ENCODE results near the gene OR5M10. TPM values are rescaled to one million over a fixed set of nuclear protein-coding genes. Genes with fewer than 3 reads are reported as not detected.
"Not testable (repeated sequence)": the region's sequence is repeated elsewhere in the genome, so short reads cannot be mapped to it uniquely, and the experiment has no call there.

Gene OR5M10
- total RNA-seq, 1 donor from 2014 or later = not detected

GRCh38 chr11:56558574-56558973 lies 18.9 kb downstream of the OR5M10 start:
- Mint-ChIP-seq H3K36me3 (ENCODE audit: unreplicated experiment) (no peaks in the 10 kb centered on the region), H3K9me3 (ENCODE audit: unreplicated experiment) (no peaks in the 10 kb centered on the region), H3K27me3 (ENCODE audit: unreplicated experiment) (peaks cover 6% of the 10 kb centered on the region), H3K27ac (ENCODE audit: unreplicated experiment) (no peak overlapping the region), H3K4me3 (ENCODE audit: unreplicated experiment) (no peak overlapping the region), H3K4me1 (ENCODE audit: low read depth, unreplicated experiment) (no peaks in the 10 kb centered on the region)
- DNase-seq = no peak
- no peak for TF ChIP-seq CTCF (IDR thresholded peaks at IDR 0.05; ENCODE audit: partially characterized antibody, unreplicated experiment)

- H3K27me3 Mint-ChIP-seq (ENCODE audit: unreplicated experiment); H3K27ac Mint-ChIP-seq (ENCODE audit: unreplicated experiment); H3K9me3 Mint-ChIP-seq (ENCODE audit: unreplicated experiment); DNase-seq; H3K4me3 Mint-ChIP-seq (ENCODE audit: unreplicated experiment); H3K36me3 Mint-ChIP-seq (ENCODE audit: unreplicated experiment); H3K4me1 Mint-ChIP-seq (ENCODE audit: low read depth, unreplicated experiment): not testable (repeated sequence)
These were observed 22.8 kb downstream of the OR5M10 start for GRCh38 chr11:56554691-56555090.

- Mint-ChIP-seq H3K4me3 (ENCODE audit: unreplicated experiment) (no peak overlapping the region), H3K9me3 (ENCODE audit: unreplicated experiment) (no peaks in the 10 kb centered on the region), H3K36me3 (ENCODE audit: unreplicated experiment) (no peaks in the 10 kb centered on the region), H3K27ac (ENCODE audit: unreplicated experiment) (no peak overlapping the region), H3K27me3 (ENCODE audit: unreplicated experiment) (no peaks in the 10 kb centered on the region), H3K4me1 (ENCODE audit: low read depth, unreplicated experiment) (no peaks in the 10 kb centered on the region)
- no peak for TF ChIP-seq CTCF (IDR thresholded peaks at IDR 0.05; ENCODE audit: partially characterized antibody, unreplicated experiment)
- DNase-seq = no peak
These were observed 32.0 kb downstream of the OR5M10 start for GRCh38 chr11:56545531-56545930.

GRCh38 chr11:56543739-56544138 lies 33.8 kb downstream of the OR5M10 start:
- Mint-ChIP-seq H3K9me3 (ENCODE audit: unreplicated experiment) (no peaks in the 10 kb centered on the region), H3K27me3 (ENCODE audit: unreplicated experiment) (no peaks in the 10 kb centered on the region), H3K36me3 (ENCODE audit: unreplicated experiment) (no peaks in the 10 kb centered on the region), H3K4me1 (ENCODE audit: low read depth, unreplicated experiment) (no peaks in the 10 kb centered on the region), H3K27ac (ENCODE audit: unreplicated experiment) (no peak overlapping the region), H3K4me3 (ENCODE audit: unreplicated experiment) (no peak overlapping the region)
- DNase-seq = no peak
- TF ChIP-seq CTCF (IDR thresholded peaks at IDR 0.05; ENCODE audit: partially characterized antibody, unreplicated experiment) = no peak

GRCh38 chr11:56543157-56543556 lies 34.4 kb downstream of the OR5M10 start, which contains the start of gene OR5M11:
Gene OR5M11 (minus strand): TSS chr11:56543257. CDS start chr11:56543257, 0 bp downstream.
- no peaks in the 10 kb centered on the region for H3K4me1 Mint-ChIP-seq (ENCODE audit: low read depth, unreplicated experiment)
- no peaks in the 10 kb centered on the region for H3K9me3 Mint-ChIP-seq (ENCODE audit: unreplicated experiment)
- TF ChIP-seq CTCF (IDR thresholded peaks at IDR 0.05; ENCODE audit: partially characterized antibody, unreplicated experiment) = no peak
- no peak for DNase-seq
- H3K4me3 Mint-ChIP-seq (ENCODE audit: unreplicated experiment) = no peak within 1 kb of the TSS
- no peaks in the 10 kb centered on the region for H3K27me3 Mint-ChIP-seq (ENCODE audit: unreplicated experiment)
- no peaks in the 10 kb centered on the region for H3K36me3 Mint-ChIP-seq (ENCODE audit: unreplicated experiment)
- no peak within 1 kb of the TSS for H3K27ac Mint-ChIP-seq (ENCODE audit: unreplicated experiment)
